GM18526 (cell line): ENCODE measurements around the gene BSN.

ENCODE experiments used
- POLR2A ChIP-seq: IDR thresholded peaks from 3 replicates; pipeline ENCODE4 v1.6.1; 2011; ENCODE audit not compliant: insufficient read length; ENCODE audit errors: extremely low read depth

Gene BSN

DNA sequence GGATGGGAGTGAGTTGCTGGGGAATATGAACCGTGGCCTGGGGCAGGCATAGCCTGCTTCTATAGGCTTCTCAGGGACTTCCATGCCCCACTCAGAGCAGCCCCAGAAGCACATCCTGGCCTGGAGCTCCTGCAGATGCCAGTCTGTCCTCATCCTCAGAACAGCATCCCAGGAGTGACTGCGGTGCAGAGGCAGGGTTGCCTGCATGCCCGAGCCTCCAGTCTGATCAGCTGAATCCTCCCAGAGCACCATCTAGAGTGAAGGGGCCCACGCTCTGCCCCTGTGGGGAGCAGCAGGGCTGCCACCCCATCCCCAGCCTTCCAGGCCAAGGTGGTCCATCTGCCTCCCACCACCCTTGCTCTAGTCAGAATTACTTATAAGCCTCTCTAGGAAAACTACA lies 75.2 kb downstream of the BSN start:
- no peak for TF ChIP-seq POLR2A

DNA sequence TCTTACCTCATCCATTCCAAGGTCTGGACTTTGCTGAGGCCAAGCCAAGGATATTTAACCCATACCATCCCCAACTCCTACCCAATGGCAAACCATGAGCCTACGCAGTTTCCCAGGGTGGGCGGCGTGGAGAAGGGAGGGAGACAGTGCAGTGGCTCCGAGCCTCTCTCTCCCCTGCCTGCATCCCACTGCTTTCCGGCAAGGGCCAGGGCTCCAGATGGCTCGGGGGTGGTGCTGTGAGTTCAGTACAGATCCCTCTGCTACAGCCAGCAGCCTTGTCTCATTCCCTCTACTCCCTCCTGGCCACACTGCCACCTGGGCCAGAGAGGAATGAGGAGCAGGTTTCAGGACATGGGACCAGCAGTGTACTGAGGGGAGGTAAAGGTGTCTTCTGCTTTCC lies 75.6 kb downstream of the BSN start:
- no peak for TF ChIP-seq POLR2A

DNA sequence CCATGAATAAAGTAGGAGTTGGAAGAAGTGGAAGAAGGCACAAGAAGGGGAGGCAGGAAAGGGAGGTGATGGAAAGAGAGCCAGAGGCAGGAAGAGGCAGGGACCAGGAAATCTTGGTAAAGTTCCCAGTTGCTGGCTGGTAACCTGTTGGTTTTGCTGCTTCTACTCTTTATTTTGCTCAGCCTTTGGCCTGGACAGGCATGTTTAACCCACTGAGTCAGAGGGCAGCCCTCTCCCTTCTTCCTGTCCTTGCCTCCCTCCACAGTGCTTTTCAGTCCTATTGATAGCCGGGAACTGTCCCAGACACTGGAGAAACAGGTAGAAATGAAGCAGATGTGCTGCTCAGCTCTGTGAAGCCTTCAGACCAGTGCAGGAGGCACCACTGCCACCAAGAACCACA lies 76.5 kb downstream of the BSN start:
- TF ChIP-seq POLR2A, result no peak

DNA sequence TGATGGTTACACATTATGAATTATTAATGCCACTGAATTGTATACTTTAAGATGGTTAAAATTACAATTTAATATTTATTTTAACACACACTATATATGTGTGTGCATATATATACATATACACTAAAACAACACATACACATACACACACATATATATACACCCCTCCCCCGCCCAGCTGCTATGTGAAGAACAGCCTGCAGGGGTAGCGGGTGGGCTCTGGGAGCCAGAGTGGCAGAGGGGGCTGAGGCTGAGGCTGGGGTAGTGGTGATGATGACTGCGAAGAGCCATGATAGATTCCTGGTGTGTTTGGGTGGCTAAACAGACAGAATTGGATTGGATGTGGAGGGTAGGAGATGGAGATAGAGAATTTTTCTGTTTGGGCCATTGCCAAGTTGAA lies 80.5 kb downstream of the BSN start:
- no peak for TF ChIP-seq POLR2A

DNA sequence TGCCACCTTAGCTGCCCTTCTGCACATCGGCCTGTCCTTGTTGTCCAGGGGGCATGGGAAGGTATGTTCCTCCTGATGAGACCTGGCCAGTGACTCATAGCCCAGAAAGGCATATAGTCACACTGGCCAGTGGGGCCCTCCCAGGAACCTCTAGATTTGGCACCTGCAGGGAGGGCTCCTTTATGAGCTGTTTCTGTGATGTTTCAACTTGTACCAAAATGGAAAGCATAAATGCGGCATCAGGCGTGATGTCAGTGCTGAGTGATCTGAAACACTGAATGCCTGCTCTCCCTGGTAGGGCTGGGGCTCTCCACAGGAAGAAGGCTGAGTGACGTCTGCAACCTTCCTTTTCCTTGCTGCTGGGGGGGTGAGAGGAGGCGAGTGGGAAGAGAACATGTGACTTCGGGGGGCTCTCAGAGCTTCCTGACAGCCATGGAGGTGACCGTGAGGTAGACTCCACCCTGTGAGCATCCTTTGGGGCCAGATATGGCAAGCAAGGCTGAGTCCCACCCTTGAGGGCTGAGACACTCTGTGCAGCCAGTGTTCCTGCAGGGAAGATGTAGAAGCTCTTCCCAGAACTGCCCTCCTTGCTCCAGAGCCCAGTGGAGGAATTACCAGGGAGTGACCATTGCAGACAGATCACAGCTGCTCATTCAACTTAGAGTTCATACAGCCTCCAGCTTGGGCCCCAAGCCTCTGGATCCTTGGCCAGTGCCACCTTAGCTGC lies 82.8 kb downstream of the BSN start:
- no peak for TF ChIP-seq POLR2A

DNA sequence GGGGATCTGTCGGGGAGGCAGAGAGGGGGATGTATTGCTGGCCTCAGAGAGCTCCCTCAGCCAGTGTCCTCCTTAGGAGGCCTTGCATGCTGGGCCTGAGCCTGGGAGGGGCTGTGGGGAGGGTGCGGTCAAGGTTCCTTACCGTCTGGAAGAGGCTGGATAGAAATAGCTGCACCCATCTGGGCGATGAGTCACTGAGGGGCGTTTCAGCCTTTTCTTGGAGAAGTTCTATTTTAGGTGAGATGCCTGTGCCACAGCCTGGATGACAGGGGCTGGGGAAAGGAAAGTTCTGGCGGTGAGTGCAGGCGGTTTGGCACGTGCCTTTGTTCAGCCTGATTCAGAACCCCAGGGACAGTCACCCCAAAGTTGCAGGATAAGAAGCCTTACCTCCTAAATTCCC lies 84.2 kb downstream of the BSN start:
- TF ChIP-seq POLR2A, result no peak

DNA sequence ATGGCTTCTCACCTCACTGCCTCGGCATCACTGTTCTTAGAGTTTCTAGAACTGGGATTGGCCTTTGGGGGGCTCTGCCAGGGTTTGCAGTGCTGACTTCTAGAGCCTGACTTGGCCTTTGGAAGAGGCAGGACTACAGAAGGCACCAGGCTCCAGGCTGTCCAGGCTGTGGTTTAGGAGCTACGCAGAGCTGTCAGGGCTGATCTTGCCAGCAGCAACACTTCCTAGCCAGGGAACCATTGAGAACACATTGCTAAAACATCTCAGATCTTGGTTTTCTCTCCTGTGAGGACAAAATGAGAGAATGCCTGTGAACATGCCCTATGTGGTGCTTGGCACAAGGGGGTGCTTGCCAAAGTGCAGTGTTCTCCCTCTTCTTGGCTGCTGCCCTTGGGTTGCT lies 85.3 kb downstream of the BSN start:
- TF ChIP-seq POLR2A, result no peak

DNA sequence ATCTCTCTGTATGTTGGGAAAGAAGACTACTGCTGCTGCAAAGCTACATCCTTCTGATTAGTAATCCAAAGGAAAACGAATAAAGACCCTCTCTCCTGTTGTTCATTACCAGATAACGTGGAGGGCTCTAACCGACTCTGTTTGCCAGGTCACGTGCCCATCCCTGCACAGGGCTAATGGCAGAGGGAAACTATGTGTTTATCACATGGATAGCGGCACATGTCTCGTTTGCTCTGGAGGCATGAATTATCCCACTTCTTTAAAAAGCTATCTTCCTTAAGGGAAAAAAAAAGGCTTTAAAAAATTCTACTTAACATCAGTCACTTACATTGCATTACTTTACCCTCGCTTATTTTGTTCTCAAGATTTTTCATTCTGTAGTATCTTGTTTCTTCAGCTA lies 87.0 kb downstream of the BSN start:
- TF ChIP-seq POLR2A, result no peak

DNA sequence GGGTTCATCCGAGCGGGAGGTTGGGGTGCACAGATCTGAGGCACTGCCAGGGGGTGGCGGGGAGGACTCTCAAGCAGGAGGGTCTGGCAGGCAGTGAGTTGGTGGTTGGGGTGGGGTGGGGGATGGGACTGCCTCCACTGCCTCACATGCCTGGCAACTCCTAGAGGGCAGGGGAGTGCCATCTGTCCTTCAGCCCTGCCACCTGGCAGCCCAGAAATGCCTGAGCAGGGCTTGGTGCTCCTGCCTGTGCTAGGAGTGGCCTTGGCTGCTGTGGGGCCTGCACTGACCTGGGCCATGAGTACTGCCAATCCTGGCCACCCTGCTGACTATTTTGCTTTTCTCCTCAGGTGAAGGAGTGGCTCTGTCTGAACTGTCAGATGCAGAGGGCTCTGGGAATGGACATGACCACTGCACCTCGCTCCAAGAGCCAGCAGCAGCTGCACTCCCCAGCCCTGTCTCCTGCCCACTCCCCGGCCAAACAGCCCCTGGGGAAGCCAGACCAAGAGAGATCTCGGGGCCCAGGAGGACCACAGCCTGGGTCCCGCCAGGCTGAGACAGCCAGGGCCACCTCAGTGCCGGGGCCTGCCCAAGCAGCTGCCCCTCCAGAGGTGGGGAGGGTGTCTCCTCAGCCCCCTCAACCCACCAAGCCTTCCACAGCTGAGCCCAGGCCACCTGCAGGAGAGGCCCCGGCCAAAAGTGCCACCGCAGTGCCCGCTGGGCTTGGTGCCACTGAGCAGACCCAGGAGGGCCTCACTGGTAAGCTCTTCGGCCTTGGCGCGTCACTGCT lies 87.8 kb downstream of the BSN start:
- TF ChIP-seq POLR2A, result no peak

DNA sequence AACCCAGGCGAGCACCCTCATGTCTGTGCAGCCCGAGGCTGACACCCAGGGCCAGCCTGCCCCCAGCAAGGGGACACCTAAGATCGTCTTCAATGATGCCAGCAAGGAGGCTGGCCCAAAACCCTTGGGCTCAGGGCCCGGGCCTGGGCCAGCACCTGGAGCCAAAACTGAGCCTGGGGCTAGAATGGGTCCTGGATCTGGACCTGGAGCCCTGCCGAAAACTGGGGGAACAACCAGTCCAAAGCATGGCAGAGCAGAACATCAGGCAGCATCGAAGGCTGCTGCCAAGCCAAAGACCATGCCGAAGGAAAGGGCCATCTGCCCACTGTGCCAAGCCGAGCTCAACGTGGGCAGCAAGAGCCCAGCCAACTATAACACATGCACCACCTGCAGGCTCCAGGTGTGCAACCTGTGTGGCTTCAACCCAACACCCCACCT lies 88.5 kb downstream of the BSN start:
- no peak for TF ChIP-seq POLR2A

DNA sequence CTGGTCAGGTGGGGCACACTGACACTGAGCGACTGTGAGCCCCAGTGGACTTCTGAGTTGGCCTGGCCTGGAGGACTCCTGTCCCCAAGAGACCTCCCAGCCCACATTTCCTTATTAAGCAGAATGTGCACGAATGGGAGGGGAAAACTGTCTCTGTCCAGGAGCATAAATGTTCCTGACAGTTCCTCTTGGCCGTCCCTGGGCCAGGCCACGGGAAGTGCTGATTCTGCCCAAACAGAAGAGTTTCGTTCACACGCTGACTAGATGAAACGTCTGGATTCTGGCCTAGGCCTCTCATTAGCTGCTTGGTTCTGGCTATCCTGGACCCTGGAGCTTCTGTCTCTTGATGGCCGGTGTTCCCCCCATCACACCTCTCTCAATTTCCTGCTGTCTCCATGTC lies 90.4 kb downstream of the BSN start:
- no peak for TF ChIP-seq POLR2A

DNA sequence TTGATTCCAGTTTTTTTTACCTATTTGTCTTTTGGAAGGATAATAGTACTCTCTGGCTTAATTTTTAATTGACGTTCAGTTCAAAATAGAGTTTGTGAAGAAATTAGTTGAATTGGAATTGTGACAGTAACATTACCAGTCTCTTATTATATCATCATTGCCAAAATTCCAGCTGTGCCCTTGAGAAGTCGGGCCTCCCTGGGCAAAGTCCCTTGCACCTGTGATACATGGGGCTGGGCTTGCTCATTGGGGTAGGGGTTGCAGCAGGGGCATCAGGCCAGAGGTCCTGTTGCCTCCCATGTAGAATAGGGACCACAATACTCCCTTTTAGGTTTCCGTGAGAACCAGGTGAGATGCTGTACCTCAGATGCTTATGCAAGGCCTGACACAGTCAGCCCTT lies 92.0 kb downstream of the BSN start:
- TF ChIP-seq POLR2A, result no peak

DNA sequence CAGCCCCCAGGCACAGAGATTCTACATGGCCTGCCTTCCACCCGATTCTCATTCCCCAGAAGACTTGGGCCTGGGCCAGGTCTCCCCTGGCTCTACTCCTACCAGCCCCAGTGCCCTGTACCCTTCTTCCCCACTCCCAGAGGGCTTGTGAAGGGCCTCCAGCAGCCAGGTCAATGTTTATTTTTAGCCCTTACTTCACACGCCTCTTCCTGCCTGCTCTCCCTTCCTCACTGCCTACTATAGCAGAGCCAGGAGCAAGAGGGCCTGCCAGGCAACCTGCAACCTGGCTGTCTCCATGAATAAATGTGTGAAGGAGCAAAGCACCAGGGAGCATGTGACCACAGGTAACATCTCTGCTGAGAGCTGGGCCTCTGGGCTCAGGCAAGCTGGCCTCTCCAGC lies 93.5 kb downstream of the BSN start:
- TF ChIP-seq POLR2A, result no peak

DNA sequence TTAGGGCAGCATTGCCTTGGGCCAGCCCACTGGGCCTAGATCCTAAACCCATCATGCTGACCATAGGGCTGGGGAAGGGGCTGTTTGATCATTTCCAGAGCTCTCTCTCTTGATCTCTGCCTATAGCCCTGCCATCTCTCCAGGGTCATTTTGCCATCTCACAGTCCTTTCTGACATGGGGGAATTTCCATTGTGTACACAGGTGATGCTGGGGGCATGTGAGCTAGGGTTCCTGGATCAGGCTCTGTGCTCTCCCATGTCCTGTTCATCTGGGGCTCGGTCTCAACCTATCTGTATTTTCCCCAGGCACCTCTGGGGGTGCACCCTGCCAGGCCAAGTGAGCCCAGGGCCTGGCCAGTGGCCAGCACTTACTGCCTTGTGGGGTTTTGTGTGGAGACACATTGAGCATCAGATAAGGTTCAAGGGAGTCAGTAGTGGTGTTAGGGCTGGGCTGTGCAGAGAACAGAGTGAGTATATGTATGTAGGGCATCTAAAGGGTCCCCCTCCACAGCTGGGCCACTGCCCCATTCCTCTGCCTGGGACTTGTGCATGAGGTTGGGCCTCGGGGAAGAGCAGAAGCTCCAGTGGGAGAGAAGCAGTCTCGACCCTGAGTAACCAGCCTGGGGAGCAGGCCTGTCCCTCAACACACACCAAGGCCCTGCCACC lies 94.2 kb downstream of the BSN start:
- no peak for TF ChIP-seq POLR2A

DNA sequence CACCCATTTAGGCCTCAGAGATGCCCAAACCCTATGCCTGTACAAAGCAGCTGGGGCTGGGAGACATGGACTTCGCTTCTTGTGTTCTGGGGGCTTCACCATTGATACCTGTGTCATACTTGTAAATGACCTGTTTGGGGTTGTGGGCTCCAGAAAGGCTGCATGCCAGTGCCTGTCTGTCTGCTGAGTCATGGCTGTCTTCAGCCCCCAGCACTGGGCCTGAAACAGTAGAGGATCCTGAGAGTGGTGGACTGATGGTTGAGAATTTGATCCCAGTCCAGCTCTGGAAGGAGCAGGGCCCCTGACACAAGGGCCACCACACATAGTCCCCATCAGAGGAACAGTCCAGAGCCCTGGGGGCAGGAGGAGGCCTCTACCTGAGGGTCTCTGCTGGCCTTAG lies 95.3 kb downstream of the BSN start:
- no peak for TF ChIP-seq POLR2A

DNA sequence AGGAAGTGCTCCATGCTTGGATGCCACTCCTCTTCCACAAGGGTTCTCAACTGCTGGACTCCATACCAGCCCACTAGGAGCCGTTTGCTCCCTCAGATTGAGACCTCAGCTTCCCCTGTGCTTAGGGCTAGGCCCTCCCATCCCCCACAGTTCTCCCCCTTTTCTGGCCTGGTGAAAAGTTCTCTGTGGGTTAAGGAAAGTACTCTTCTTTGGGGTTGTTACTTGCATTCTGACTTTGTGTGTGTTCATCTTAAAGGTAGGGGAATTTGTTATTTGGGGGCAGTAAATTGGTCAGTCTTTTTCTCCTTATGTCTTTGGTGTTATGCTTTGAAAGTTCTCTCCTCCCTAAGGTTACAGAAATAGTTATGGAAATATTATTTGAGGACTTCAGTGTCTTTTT lies 95.9 kb downstream of the BSN start:
- TF ChIP-seq POLR2A, result no peak
